GM18858 (cell line): ENCODE data around the gene MAP4K1.

ENCODE experiments used
- ATAC-seq: cut with Tn5 transposase; IDR thresholded peaks from one replicate; pipeline ENCODE4 v1.9.1; 2021; ENCODE audit not compliant: unreplicated experiment

MAP4K1 gene

GRCh38 chr19:38549061-38549460, 68.7 kb downstream of the MAP4K1 start:
- no peak for ATAC-seq

GRCh38 chr19:38547421-38547820, 70.3 kb downstream of the MAP4K1 start:
- ATAC-seq = no peak

- no peak for ATAC-seq
These were observed 72.2 kb downstream of the MAP4K1 start for GRCh38 chr19:38545596-38545995.

DNA sequence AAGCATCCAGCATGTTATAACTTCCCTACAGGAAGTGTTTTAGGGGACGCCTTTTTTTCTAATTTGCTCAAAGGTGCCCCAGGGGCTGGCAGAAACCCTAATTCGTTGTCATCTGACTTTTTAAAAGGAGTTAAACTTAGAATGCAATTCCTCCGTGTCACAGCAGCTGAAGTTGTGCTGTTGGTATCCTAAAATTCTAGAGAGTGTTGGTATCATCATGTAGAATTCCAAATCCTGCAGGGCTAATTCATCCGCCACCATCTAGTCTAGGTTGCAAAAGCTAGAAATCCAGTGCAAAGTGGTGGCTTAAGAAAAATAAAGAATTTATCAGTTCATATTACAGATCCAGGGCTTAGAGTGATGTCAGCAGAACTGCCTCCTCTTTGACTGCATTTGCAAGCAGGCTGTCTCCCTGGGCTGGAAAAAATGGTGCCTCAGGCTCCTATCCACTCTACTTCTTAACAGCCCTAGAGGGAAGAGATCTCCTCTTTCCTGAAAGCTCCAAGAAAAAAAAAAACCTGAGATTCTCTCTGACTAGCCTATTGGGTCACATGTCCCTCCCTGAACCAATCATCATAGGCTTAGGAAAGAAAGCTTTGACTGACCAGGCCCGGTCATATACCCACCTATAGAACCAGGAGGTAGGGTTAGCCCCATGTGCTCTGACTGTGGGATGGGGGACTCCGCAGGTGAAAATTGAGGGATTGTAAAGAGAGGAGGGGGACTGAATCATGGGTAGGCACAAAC, 73.0 kb downstream of the MAP4K1 start:
- no peak for ATAC-seq

DNA sequence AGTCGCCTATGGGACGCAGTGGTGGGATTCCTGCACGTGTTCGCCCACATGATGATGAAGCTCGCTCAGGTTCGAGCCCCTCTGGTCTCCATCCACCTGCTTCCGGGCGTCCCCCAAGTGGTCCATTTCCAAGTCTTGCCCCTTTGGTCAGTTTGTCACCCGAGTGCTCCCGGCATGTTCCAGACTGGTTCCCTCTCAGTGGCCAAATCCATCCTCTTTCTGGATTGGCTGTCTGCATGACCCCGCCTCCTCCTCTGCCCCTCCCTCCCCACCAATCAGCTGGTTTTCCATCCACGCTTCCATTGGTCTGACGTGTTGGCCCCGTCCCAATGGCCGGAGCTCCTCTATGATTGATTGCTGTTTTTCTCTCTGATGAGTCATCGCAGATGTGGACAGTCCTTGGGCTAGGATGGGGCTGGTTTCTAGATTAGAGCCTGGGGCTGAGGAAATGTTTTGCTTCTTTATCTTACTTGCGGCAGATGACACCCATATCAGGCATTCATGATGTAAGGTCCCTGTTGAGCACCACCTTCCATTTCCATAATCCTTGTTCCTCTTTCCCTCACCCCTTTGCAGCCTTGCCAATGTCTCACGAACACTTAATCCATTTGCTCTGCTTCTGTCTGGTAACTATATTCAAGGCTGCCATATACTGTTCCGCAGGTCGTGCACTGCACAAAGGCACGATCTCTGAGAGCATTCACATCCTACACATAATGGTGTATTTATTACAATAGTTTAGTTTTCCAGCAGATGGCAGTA, 73.8 kb downstream of the MAP4K1 start:
- no peak for ATAC-seq

DNA sequence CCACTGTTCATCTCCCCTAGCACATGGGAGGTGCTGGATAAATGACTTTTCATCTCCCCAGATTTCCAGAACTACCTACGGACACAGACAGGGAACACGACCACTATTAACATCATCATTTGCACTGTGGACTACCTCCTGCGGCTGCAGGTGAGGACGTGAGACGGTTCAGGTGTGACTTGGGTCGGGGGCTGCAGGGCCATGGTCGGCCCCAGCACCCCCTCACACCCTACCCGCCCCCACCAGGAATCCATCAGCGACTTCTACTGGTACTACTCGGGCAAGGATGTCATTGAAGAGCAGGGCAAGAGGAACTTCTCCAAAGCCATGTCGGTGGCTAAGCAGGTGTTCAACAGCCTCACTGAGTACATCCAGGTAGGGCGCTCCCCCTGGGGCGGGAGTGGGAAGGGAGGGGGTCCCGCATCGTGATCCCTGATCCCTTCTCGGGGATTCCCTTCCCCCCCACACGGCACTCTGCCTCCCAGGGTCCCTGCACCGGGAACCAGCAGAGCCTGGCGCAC, 74.4 kb downstream of the MAP4K1 start:
- ATAC-seq = no peak

GRCh38 chr19:38542040-38542439, 75.7 kb downstream of the MAP4K1 start:
- ATAC-seq = no peak

DNA sequence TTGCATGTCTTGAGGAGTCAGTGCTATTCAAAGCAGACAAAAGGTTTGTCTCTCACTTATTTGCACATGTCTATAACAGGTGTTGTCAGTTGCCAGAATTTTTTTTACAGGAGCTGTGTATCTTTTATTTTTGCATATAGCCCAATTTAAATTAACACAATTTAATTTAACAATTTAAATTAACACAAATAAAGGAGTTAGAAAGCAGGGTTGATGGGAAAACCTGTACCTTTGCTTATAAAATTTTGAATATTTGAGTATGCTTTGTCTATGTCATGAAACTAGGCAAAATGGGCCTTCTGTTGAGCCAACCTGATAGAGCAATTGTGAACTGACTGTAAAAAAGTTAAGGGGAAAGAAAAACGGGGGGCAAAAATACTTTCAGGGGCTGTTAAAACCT, 78.0 kb downstream of the MAP4K1 start:
- ATAC-seq = no peak

GRCh38 chr19:38538793-38539528, 78.8 kb downstream of the MAP4K1 start:
- ATAC-seq = no peak

DNA sequence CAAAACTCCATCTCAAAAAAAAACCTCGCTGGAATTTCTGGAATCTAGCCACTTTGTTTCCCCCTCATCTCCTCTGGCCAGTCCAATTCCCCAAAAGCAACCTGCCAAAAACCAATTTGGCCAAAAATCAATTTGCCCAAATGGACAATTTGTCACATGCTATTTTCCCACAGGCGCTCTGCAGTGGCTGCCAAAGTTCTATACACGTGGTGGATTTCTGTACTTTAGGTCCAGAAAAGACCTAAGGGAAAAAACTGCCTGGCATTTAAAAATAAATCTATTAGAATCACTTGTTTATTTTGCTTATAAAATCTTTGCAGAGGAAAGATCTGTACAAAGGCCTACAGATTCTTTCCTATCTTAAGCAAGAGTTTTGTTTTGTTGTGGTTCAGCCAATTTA, 79.4 kb downstream of the MAP4K1 start:
- ATAC-seq = no peak
